Activated T-cell treated with anti-CD3 and anti-CD28 coated beads, Interleukin-2, amount 50 U/mL, for 24 hours (primary cell): ENCODE measurements around the gene COL1A2.

Source experiments
- DNase-seq: peaks from one replicate; pipeline ENCODE4 v3.0.0-alpha.2; 2020
- H3K27ac Mint-ChIP-seq: 2 replicates; pipeline ENCODE4 v1.8.0; 2020; ENCODE audit warnings: mild to moderate bottlenecking, mixed read lengths
- H3K27me3 Mint-ChIP-seq: 2 replicates; pipeline ENCODE4 v1.8.0; 2020; ENCODE audit warnings: mixed read lengths
- H3K36me3 Mint-ChIP-seq: 2 replicates; pipeline ENCODE4 v1.8.0; 2020; ENCODE audit warnings: low read depth, mixed read lengths
- H3K4me1 Mint-ChIP-seq: 2 replicates; pipeline ENCODE4 v1.8.0; 2020; ENCODE audit warnings: low read depth, mixed read lengths
- H3K4me3 Mint-ChIP-seq: 2 replicates; pipeline ENCODE4 v1.8.0; 2020; ENCODE audit warnings: mild to moderate bottlenecking, moderate library complexity, mixed read lengths
- H3K9me3 Mint-ChIP-seq: 2 replicates; pipeline ENCODE4 v1.8.0; 2020; ENCODE audit warnings: mixed read lengths

Gene COL1A2

GRCh38 chr7:94374231-94374630 is 20.5 kb upstream of the COL1A2 start:
- no peaks in the 10 kb centered on the region for H3K4me1 Mint-ChIP-seq
- no peak for DNase-seq
- no peak overlapping the region for H3K27ac Mint-ChIP-seq
- no peaks in the 10 kb centered on the region for H3K9me3 Mint-ChIP-seq
- H3K27me3 Mint-ChIP-seq = peaks cover 15% of the 10 kb centered on the region
- no peak overlapping the region for H3K4me3 Mint-ChIP-seq
- no peaks in the 10 kb centered on the region for H3K36me3 Mint-ChIP-seq

GRCh38 chr7:94374721-94375566 is 19.8 kb upstream of the COL1A2 start:
- no peak overlapping the region for H3K4me3 Mint-ChIP-seq
- no peak for DNase-seq

GRCh38 chr7:94375691-94376090 is 19.0 kb upstream of the COL1A2 start:
- no peaks in the 10 kb centered on the region for H3K36me3 Mint-ChIP-seq
- no peaks in the 10 kb centered on the region for H3K9me3 Mint-ChIP-seq
- DNase-seq = no peak

More at GRCh38 chr7:94374721-94375566, 19.8 kb upstream of the COL1A2 start:
- peaks cover 20% of the 10 kb centered on the region for H3K27me3 Mint-ChIP-seq
- H3K36me3 Mint-ChIP-seq = no peaks in the 10 kb centered on the region
- no peaks in the 10 kb centered on the region for H3K9me3 Mint-ChIP-seq
- no peaks in the 10 kb centered on the region for H3K4me1 Mint-ChIP-seq
- no peak overlapping the region for H3K27ac Mint-ChIP-seq

GRCh38 chr7:94376281-94376680 is 18.4 kb upstream of the COL1A2 start:
- no peak overlapping the region for H3K4me3 Mint-ChIP-seq
- no peak for DNase-seq
- no peaks in the 10 kb centered on the region for H3K9me3 Mint-ChIP-seq
- H3K36me3 Mint-ChIP-seq = no peaks in the 10 kb centered on the region
- peaks cover 20% of the 10 kb centered on the region for H3K27me3 Mint-ChIP-seq
- no peak overlapping the region for H3K27ac Mint-ChIP-seq
- no peaks in the 10 kb centered on the region for H3K4me1 Mint-ChIP-seq

More at GRCh38 chr7:94375691-94376090, 19.0 kb upstream of the COL1A2 start:
- no peak overlapping the region for H3K4me3 Mint-ChIP-seq
- H3K4me1 Mint-ChIP-seq = no peaks in the 10 kb centered on the region
- peaks cover 20% of the 10 kb centered on the region for H3K27me3 Mint-ChIP-seq
- H3K27ac Mint-ChIP-seq = no peak overlapping the region

DNA sequence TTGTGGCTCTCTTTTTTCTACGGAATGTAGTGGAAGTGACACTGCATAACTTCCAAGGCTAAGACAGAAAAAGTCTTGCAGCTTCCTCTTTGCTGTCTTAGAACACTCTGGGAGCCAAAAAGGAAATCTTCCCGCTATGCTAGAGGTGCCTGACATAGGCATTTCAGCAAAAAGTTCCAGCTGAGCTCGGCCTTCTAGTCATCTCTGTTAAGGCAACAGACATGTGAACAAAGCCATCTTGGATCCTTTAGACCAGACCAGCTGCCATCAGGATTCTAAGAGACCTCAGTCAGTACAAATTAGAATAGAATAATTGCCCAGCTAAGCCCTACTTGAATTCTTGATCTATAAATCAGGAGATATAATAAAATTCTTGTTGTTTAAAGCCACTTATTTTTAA is 16.3 kb upstream of the COL1A2 start:
- Mint-ChIP-seq H3K27ac (no peak overlapping the region), H3K36me3 (no peaks in the 10 kb centered on the region), H3K4me3 (no peak overlapping the region), H3K4me1 (no peaks in the 10 kb centered on the region), H3K9me3 (no peaks in the 10 kb centered on the region), H3K27me3 (peaks cover 18% of the 10 kb centered on the region)
- DNase-seq = no peak

GRCh38 chr7:94380264-94380663 is 14.4 kb upstream of the COL1A2 start:
- Mint-ChIP-seq H3K4me3 (no peak overlapping the region), H3K4me1 (no peaks in the 10 kb centered on the region), H3K27ac (no peak overlapping the region), H3K36me3 (no peaks in the 10 kb centered on the region), H3K27me3 (peaks cover 5% of the 10 kb centered on the region), H3K9me3 (no peaks in the 10 kb centered on the region)
- DNase-seq = no peak

GRCh38 chr7:94382132-94382531 is 12.6 kb upstream of the COL1A2 start:
- no peak for DNase-seq
- no peaks in the 10 kb centered on the region for H3K36me3 Mint-ChIP-seq
- H3K4me3 Mint-ChIP-seq = no peak overlapping the region
- no peak overlapping the region for H3K27ac Mint-ChIP-seq
- H3K9me3 Mint-ChIP-seq = no peaks in the 10 kb centered on the region
- no peaks in the 10 kb centered on the region for H3K4me1 Mint-ChIP-seq
- peaks cover 5% of the 10 kb centered on the region for H3K27me3 Mint-ChIP-seq

DNA sequence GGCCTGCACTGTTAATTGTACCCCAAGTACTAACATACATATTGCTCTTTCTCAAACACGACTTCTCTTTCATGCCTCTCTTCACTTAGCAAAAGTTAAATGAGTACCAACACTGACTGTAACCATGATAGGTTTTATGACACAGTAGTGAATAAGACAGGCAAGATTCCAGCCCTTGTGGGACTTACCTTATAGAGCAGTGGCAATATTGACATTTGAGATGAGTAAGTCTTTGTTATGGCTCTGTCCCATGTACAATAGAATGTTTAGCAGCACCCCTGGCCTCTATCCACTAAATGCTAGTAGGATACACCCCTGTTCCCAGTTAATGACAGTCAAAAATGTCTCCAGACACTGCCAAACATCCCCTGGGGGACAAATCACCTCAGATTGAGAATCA is 11.9 kb upstream of the COL1A2 start:
- no peak overlapping the region for H3K27ac Mint-ChIP-seq
- H3K36me3 Mint-ChIP-seq = no peaks in the 10 kb centered on the region
- no peak overlapping the region for H3K4me3 Mint-ChIP-seq
- H3K4me1 Mint-ChIP-seq = no peaks in the 10 kb centered on the region
- DNase-seq = no peak
- H3K9me3 Mint-ChIP-seq = no peaks in the 10 kb centered on the region
- peaks cover 5% of the 10 kb centered on the region for H3K27me3 Mint-ChIP-seq

DNA sequence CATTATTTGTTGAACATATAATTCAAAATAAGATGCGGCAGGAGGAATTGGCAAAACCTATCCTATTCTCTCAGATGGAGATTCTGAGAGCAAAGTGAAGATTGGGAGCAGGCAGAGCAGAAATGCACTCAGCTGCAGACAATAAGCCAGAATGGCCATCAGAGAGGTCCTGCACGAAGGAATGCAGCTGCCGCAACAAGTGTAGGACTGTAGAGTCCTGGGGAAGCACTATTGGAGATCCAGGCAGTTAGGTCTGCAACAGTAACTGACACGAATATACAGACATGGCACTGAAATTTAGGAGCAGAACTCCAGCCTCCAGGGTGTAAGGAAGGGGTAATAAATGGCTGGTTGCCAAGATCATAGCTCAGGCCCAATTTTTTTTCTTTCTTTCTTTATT is 10.4 kb upstream of the COL1A2 start:
- no peak overlapping the region for H3K4me3 Mint-ChIP-seq
- peaks cover 4% of the 10 kb centered on the region for H3K27me3 Mint-ChIP-seq
- H3K36me3 Mint-ChIP-seq = no peaks in the 10 kb centered on the region
- no peak overlapping the region for H3K27ac Mint-ChIP-seq
- no peaks in the 10 kb centered on the region for H3K4me1 Mint-ChIP-seq
- H3K9me3 Mint-ChIP-seq = no peaks in the 10 kb centered on the region
- no peak for DNase-seq

DNA sequence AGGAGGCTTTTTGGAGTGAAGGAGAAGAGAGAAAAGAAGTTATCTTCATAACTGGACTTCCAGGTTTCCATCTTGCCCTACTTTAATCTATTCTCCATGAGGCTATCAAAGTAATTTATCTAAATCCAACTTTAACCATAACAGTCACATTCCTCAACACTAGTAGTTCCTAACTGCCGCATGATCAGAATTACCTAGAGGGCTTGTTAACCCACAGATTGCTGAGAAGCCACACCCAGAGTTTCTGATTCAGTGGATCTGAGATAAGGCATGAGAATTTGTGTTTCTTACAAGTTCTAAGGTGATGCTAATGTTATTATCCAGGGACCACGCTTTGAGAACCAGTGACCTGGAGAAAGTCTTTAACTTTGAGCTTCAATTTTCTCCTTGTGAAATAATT is 8.3 kb upstream of the COL1A2 start:
- Mint-ChIP-seq H3K27ac (no peak overlapping the region), H3K36me3 (no peaks in the 10 kb centered on the region), H3K4me3 (no peak overlapping the region), H3K27me3 (no peaks in the 10 kb centered on the region), H3K9me3 (no peaks in the 10 kb centered on the region), H3K4me1 (no peaks in the 10 kb centered on the region)
- DNase-seq = no peak

- Mint-ChIP-seq H3K36me3 (no peaks in the 10 kb centered on the region), H3K27ac (no peak overlapping the region), H3K9me3 (no peaks in the 10 kb centered on the region), H3K27me3 (peaks cover 6% of the 10 kb centered on the region), H3K4me3 (no peak overlapping the region), H3K4me1 (peaks cover 13% of the 10 kb centered on the region)
- no peak for DNase-seq
These were observed 6.2 kb upstream of the COL1A2 start for GRCh38 chr7:94388540-94388939.

DNA sequence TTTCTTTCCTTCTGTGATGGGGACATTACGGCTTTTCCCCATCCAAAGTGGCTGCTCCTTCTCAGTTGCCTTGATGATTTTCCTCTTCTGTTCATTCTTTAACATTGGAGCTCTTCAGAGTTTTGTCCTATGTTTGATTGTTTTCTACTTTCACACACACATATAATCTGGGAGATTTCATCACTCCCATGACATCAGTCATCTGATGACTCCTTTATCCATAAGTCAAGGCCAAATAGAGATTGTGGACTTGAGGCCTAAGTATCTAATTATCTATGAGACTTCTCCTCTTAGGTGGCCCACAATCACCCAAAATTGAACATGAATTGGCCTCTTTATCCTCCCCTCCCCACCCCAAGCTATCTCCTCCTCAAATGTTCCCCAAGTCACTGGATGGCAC is 5.3 kb upstream of the COL1A2 start:
- no peak overlapping the region for H3K27ac Mint-ChIP-seq
- no peaks in the 10 kb centered on the region for H3K9me3 Mint-ChIP-seq
- no peaks in the 10 kb centered on the region for H3K36me3 Mint-ChIP-seq
- peaks cover 14% of the 10 kb centered on the region for H3K4me1 Mint-ChIP-seq
- no peak for DNase-seq
- peaks cover 11% of the 10 kb centered on the region for H3K27me3 Mint-ChIP-seq
- H3K4me3 Mint-ChIP-seq = no peak overlapping the region

GRCh38 chr7:94391726-94392392 is 2.8 kb upstream of the COL1A2 start:
- H3K27me3 Mint-ChIP-seq = peaks cover 27% of the 10 kb centered on the region
- no peak for DNase-seq
- peaks cover 24% of the 10 kb centered on the region for H3K4me1 Mint-ChIP-seq
- no peaks in the 10 kb centered on the region for H3K9me3 Mint-ChIP-seq
- H3K4me3 Mint-ChIP-seq = peak overlapping the region; percentile 21
- H3K27ac Mint-ChIP-seq = peak overlapping the region; percentile 13
- no peaks in the 10 kb centered on the region for H3K36me3 Mint-ChIP-seq

- Mint-ChIP-seq H3K36me3 (no peaks in the 10 kb centered on the region), H3K27me3 (peaks cover 28% of the 10 kb centered on the region), H3K9me3 (no peaks in the 10 kb centered on the region), H3K4me3 (no peak overlapping the region), H3K27ac (no peak overlapping the region), H3K4me1 (peaks cover 24% of the 10 kb centered on the region)
- no peak for DNase-seq
These were observed 2.3 kb upstream of the COL1A2 start for GRCh38 chr7:94392393-94392786.
